ENCODE measurements around the gene GDF10. TPM values are rescaled to one million over a fixed set of nuclear protein-coding genes. Genes with fewer than 3 reads are reported as not detected.

The GDF10 gene
- total RNA-seq, 1 experiment from 2014 or later: 0.20 TPM

- Histone ChIP-seq H4K91ac (ENCODE audit: insufficient read length, low read depth, low read length) (no peak overlapping the region), H3K79me2 (ENCODE audit: insufficient read depth, low read length) (no peaks in the 10 kb centered on the region), H4K8ac (replicated peaks; ENCODE audit: insufficient read length, low read depth, low read length) (no peak overlapping the region), H3K23ac (ENCODE audit: insufficient read length, low read depth, low read length) (no peak overlapping the region), H3K4me2 (ENCODE audit: insufficient read depth, insufficient read length, low read length) (no peak overlapping the region), H2BK15ac (ENCODE audit: low read depth, low read length) (no peak overlapping the region), H3K23me2 (ENCODE audit: insufficient read length, low read depth, low read length, poor library complexity, severe bottlenecking) (no peaks in the 10 kb centered on the region), H3T11ph (ENCODE audit: low read length) (no peak overlapping the region), H3K79me1 (ENCODE audit: insufficient read depth, low read depth, low read length, poor library complexity, severe bottlenecking) (no peaks in the 10 kb centered on the region), H3K27ac (ENCODE audit: insufficient read length, low read depth, low read length) (no peak overlapping the region), H2BK20ac (ENCODE audit: low read depth, low read length, poor library complexity, severe bottlenecking) (no peak overlapping the region), H3K18ac (ENCODE audit: insufficient read length, low read depth, low read length) (no peak overlapping the region), H2AFZ (ENCODE audit: low read length) (no peak overlapping the region), H2BK5ac (ENCODE audit: insufficient read length, low read length) (no peak overlapping the region), H3K56ac (ENCODE audit: insufficient read length, low read depth, low read length) (no peak overlapping the region), H3K27me3 (ENCODE audit: insufficient read depth, low read length) (no peaks in the 10 kb centered on the region), H2AK5ac (ENCODE audit: insufficient read length, low read length) (no peak overlapping the region), H3K4me1 (ENCODE audit: insufficient read depth, low read length) (no peaks in the 10 kb centered on the region), H3K9ac (ENCODE audit: extremely low read depth, insufficient read length, low read length) (no peak overlapping the region), H4K5ac (ENCODE audit: insufficient read length, low read depth, low read length) (no peak overlapping the region), H3K4ac (ENCODE audit: low read depth, low read length) (no peak overlapping the region), H2BK120ac (ENCODE audit: low read depth, low read length, poor library complexity, severe bottlenecking) (no peak overlapping the region), H2BK12ac (ENCODE audit: insufficient read length, low read depth, low read length) (no peak overlapping the region), H3K9me3 (ENCODE audit: control insufficient read depth, low read depth, low read length) (no peaks in the 10 kb centered on the region), H4K20me1 (ENCODE audit: control insufficient read depth, insufficient read depth, insufficient read length) (no peaks in the 10 kb centered on the region), H3K14ac (ENCODE audit: insufficient read depth, low read length) (no peak overlapping the region)
- DNase-seq: no peak
- WGBS (ENCODE audit: extremely low coverage, insufficient read length, low lambda C conversion rate): no CpG with 5 or more reads among the region's 3 CpGs
- Mint-ChIP-seq H3K36me3 (ENCODE audit: insufficient read depth in 1 of 3, low read depth in 3 of 3) (no peaks in the 10 kb centered on the region), H3K27me3 (ENCODE audit: low read depth) (no peaks in the 10 kb centered on the region), H3K4me1 (peaks cover 5 to 10% of the 10 kb centered on the region in 2 experiments; a peak in 3 of 4 replicates), H3K9me3 (no peaks in the 10 kb centered on the region), H3K27ac (no peak overlapping the region; a peak in 1 of 7 replicates), H3K4me3 (no peak overlapping the region)
- no peak for TF ChIP-seq CTCF (conservative IDR thresholded peaks at IDR 0.05)
These were observed 58.5 kb downstream of the GDF10 start for GRCh38 chr10:47358457-47358856.
